Sigmoid colon (tissue), 4 donors: ENCODE data around the gene SLC35G2.

Experiments
- CTCF ChIP-seq, 4 experiments: fragments of 450-650 bp in 3 of 4; fragments of 200-600 bp in 1 of 4; IDR thresholded peaks; one replicate each; pipeline ENCODE4 v1.5.1; 2016 to 2019; ENCODE audit warnings: antibody characterized with exemption in 4 of 4, mild to moderate bottlenecking in 3 of 4, moderate library complexity in 2 of 4
- EP300 ChIP-seq, 4 donors: sonication (generic); formaldehyde crosslinking; IDR thresholded peaks; one replicate each; pipeline ENCODE4 v1.6.1; 2017; ENCODE audit warnings: antibody characterized with exemption in 4 of 4
- POLR2A ChIP-seq, 2 donors: fragments of 450-650 bp; IDR thresholded peaks; one replicate each; pipeline ENCODE4 v1.6.1; 2016; ENCODE audit warnings: antibody characterized with exemption in 2 of 2, mild to moderate bottlenecking in 2 of 2, moderate library complexity in 2 of 2
- POLR2AphosphoS5 ChIP-seq, 4 donors: sonication (generic); formaldehyde crosslinking; IDR thresholded peaks; one replicate each; pipeline ENCODE4 v1.6.1; 2017; ENCODE audit warnings: antibody characterized with exemption in 4 of 4

- TF ChIP-seq POLR2A (IDR thresholded peaks at IDR 0.05) (no peak), CTCF (IDR thresholded peaks at IDR 0.05) (no peak), POLR2AphosphoS5 (IDR thresholded peaks at IDR 0.05) (no peak), EP300 (IDR thresholded peaks at IDR 0.05) (no peak)
Measured at GRCh38 chr3:136904746-136905145, 85.8 kb downstream of the SLC35G2 start.
